OCI-LY1 (cell line): ENCODE results near the gene MLLT6.

ENCODE experiments used
- H2AFZ ChIP-seq: fragments of 200-600 bp; sonication (generic), shearing (Covaris generic); 2 replicates; pipeline ENCODE4 v1.6.0; 2014; ENCODE audit warnings: antibody characterized with exemption, mild to moderate bottlenecking, low read length
- H3F3A ChIP-seq: fragments of 200-600 bp; sonication (generic), shearing (Covaris generic); 2 replicates; pipeline ENCODE4 v1.6.0; 2014; ENCODE audit warnings: mild to moderate bottlenecking, antibody characterized with exemption, low read length, moderate library complexity; ENCODE audit not compliant: insufficient read depth
- H3K27ac ChIP-seq: fragments of 200-600 bp; sonication (generic); 2 replicates; pipeline ENCODE4 v1.5.1; 2014; ENCODE audit warnings: low read length, mixed run types, mild to moderate bottlenecking, low read depth; ENCODE audit not compliant: poor library complexity, severe bottlenecking
- H3K27me3 ChIP-seq: fragments of 200-600 bp; sonication (generic); 2 replicates; pipeline ENCODE4 v1.6.0; 2014; ENCODE audit warnings: antibody characterized with exemption, mild to moderate bottlenecking, low read length, moderate library complexity; ENCODE audit not compliant: insufficient read depth
- H3K36me3 ChIP-seq: fragments of 200-600 bp; sonication (generic); 2 replicates; pipeline ENCODE4 v1.6.1; 2014; ENCODE audit warnings: mild to moderate bottlenecking, antibody characterized with exemption, low read length, moderate library complexity, mixed read lengths; ENCODE audit not compliant: insufficient read depth
- H3K4me1 ChIP-seq: fragments of 200-600 bp; sonication (generic); 2 replicates; pipeline ENCODE4 v1.5.1; 2014; ENCODE audit warnings: mild to moderate bottlenecking, low read length, moderate library complexity; ENCODE audit not compliant: insufficient read depth, severe bottlenecking
- H3K4me2 ChIP-seq: fragments of 200-600 bp; sonication (generic), shearing (Covaris generic); 2 replicates; pipeline ENCODE4 v1.6.1; 2014; ENCODE audit warnings: low read length
- H3K4me3 ChIP-seq: fragments of 200-600 bp; sonication (generic); 2 replicates; pipeline ENCODE4 v1.5.1; 2014; ENCODE audit warnings: low read length, low read depth, mild to moderate bottlenecking, mixed read lengths; ENCODE audit not compliant: poor library complexity, severe bottlenecking
- H3K79me2 ChIP-seq: fragments of 200-600 bp; shearing (Covaris generic); 2 replicates; pipeline ENCODE4 v1.6.1; 2016; ENCODE audit warnings: mixed run types, low read length, mixed read lengths; ENCODE audit not compliant: insufficient read depth
- H3K9ac ChIP-seq: fragments of 200-600 bp; sonication (generic), shearing (Covaris generic); 2 replicates; pipeline ENCODE4 v1.6.1; 2014; ENCODE audit warnings: mild to moderate bottlenecking, low read length, mixed read lengths
- H3K9me2 ChIP-seq: fragments of 200-600 bp; sonication (generic), shearing (Covaris generic); 2 replicates; pipeline ENCODE4 v1.6.1; 2014; ENCODE audit warnings: low read depth, mild to moderate bottlenecking, low read length, mixed read lengths
- H3K9me3 ChIP-seq: fragments of 200-600 bp; shearing (Covaris generic); 2 replicates; pipeline ENCODE4 v1.6.1; 2014; ENCODE audit warnings: low read length, mixed read lengths
- H4K20me1 ChIP-seq: fragments of 200-600 bp; sonication (generic), shearing (Covaris generic); 2 replicates; pipeline ENCODE4 v1.6.0; 2016; ENCODE audit warnings: mild to moderate bottlenecking, low read length; ENCODE audit not compliant: insufficient read depth
- CTCF ChIP-seq: fragments of 200-600 bp; sonication (generic), shearing (Covaris generic); IDR thresholded peaks from 2 replicates; pipeline ENCODE4 v1.5.1; 2017; ENCODE audit warnings: mild to moderate bottlenecking, antibody characterized with exemption, low read length, moderate library complexity, mixed read lengths
- EZH2 ChIP-seq: fragments of 200-600 bp; sonication (generic), shearing (Covaris generic); IDR thresholded peaks from 2 replicates; pipeline ENCODE4 v1.8.0; 2017; ENCODE audit warnings: borderline replicate concordance, mixed run types, mild to moderate bottlenecking, antibody characterized with exemption, low read length, moderate library complexity, mixed read lengths

Gene MLLT6

DNA sequence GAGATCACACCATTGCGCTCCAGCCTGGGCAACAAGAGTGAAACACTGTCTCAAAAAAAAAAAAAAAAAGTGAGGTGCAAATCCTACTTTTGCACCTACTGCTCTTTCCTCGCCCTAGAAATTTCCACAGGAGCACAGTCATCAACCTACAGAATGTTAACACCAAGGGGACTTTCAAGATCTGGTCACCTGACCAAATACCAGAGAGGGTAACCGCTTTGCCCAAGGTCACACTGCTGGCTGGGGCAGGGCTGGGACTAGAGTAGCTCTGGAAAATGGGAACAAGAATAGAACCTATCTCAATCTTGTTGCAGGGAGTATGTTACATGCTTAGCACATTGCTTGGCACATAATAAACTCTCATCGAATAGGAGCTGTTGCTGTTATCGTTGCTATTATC is 6.3 kb upstream of the MLLT6 start:
- Histone ChIP-seq H3K27ac (no peak overlapping the region), H4K20me1 (no peaks in the 10 kb centered on the region), H3K27me3 (peaks cover 4% of the 10 kb centered on the region; the same call in 1 of the 2 replicates), H3K9me3 (no peaks in the 10 kb centered on the region), H3K36me3 (no peaks in the 10 kb centered on the region; the same call in 1 of the 2 replicates), H3K9ac (no peak overlapping the region), H3K4me2 (no peak overlapping the region), H3F3A (peaks cover 7% of the 10 kb centered on the region; the same call in 1 of the 2 replicates), H3K4me3 (no peak overlapping the region), H3K4me1 (peaks cover 19% of the 10 kb centered on the region), H3K79me2 (no peaks in the 10 kb centered on the region), H3K9me2 (no peaks in the 10 kb centered on the region), H2AFZ (no peak overlapping the region)
- TF ChIP-seq EZH2 (no peak), CTCF (no peak)

DNA sequence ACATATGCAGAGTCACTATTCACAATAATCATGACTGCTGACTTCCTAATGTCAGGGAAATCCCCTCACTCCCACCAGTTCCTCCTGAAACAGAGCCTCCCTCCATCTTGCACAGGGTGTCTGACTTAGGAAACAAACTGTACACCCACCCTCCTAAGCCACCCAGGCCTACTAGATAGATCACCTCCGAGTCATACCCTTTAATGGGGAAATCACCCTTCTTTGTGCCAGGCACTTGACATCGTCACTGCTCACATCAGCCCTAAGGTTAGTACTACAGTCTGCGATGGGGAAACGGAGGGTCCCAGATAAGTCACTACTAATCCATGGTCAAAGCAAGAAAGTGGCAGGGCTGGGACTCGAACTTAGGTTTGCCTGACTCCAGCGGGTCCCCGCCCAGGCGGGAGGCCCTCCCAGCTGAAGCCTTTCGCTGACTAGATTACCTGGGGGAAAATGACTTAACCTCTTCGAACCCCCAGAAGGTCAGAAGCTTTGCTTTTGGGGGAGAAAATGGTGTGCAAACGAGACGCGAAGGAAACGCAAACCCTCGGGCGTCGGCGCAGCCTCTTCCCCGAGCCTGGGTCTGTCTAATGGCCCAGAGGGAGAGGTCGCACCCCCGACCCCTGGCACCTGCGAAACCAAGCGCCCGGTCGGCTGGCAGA is 3.4 kb upstream of the MLLT6 start:
- Histone ChIP-seq H3K36me3 (no peaks in the 10 kb centered on the region; the same call in 1 of the 2 replicates), H3K9ac (peak overlapping the region; percentile 68), H3K9me2 (no peaks in the 10 kb centered on the region), H3K4me1 (peaks cover 30% of the 10 kb centered on the region), H3K9me3 (no peaks in the 10 kb centered on the region), H3K27ac (peak overlapping the region; percentile 79), H3F3A (peaks cover 7% of the 10 kb centered on the region; the same call in 1 of the 2 replicates), H2AFZ (peak overlapping the region; percentile 20; the same call in 1 of the 2 replicates), H4K20me1 (no peaks in the 10 kb centered on the region), H3K4me3 (peak overlapping the region; percentile 95), H3K27me3 (peaks cover 4% of the 10 kb centered on the region; the same call in 1 of the 2 replicates), H3K4me2 (peak overlapping the region; percentile 73), H3K79me2 (0 out of 2 replicates have a peak, but pooled peaks cover 4% of the 10 kb centered on the region)
- TF ChIP-seq CTCF (no peak), EZH2 (no peak)

GRCh38 chr17:38702166-38702915 is 2.7 kb upstream of the MLLT6 start:
- no peaks in the 10 kb centered on the region for H3K9me3 ChIP-seq
- peak overlapping the region; percentile 94 for H3K4me2 ChIP-seq
- no peaks in the 10 kb centered on the region for H3K9me2 ChIP-seq
- H3K27me3 ChIP-seq: peaks cover 4% of the 10 kb centered on the region; the same call in 1 of the 2 replicates
- H3K79me2 ChIP-seq: 0 out of 2 replicates have a peak, but pooled peaks cover 4% of the 10 kb centered on the region
- H4K20me1 ChIP-seq: no peaks in the 10 kb centered on the region
- peak overlapping the region; percentile 90 for H3K27ac ChIP-seq
- H3K9ac ChIP-seq: peak overlapping the region; percentile 93
- H3K36me3 ChIP-seq: peaks cover 2% of the 10 kb centered on the region
- H2AFZ ChIP-seq: no peak overlapping the region
- H3K4me3 ChIP-seq: peak overlapping the region; percentile 95
- peaks cover 37% of the 10 kb centered on the region for H3K4me1 ChIP-seq
- H3F3A ChIP-seq: peaks cover 7% of the 10 kb centered on the region; the same call in 1 of the 2 replicates
- TF ChIP-seq CTCF: no peak
- no peak for TF ChIP-seq EZH2
